H1 (cell line): ENCODE results near the gene NRBF2. TPM values are rescaled to one million over a fixed set of nuclear protein-coding genes. Genes with fewer than 3 reads are reported as not detected.
A peak's percentile ranks its signal among the peaks of the same experiment; 100 is the strongest.

Experiments used
- CTCF ChIA-PET: fragments of 300-600 bp; sonication (Branson Sonifier 250); formaldehyde crosslinking; loops from one replicate; lab custom pipeline; 2021; ENCODE audit not compliant: partially characterized antibody; lab: Charles Lee
- POLR2A ChIA-PET: fragments of 300-600 bp; sonication (Branson Sonifier 250); formaldehyde crosslinking; loops from one replicate; lab custom pipeline; 2021; ENCODE audit warnings: inconsistent platforms; ENCODE audit not compliant: partially characterized antibody; lab: Charles Lee
- DNase-seq, 2 experiments: peaks; one replicate each; pipeline versions ENCODE4 v3.0.0 to v3.0.0-alpha.2; 2010 to 2022; ENCODE audit warnings: low spot score in 2 of 2, low read depth in 1 of 2, mixed read lengths in 1 of 2
- FAIRE-seq: peaks from 2 replicates; lab custom pipeline; 2011; peaks lifted over from hg19 to GRCh38; lab: Jason Lieb, UNC
- H2AFZ ChIP-seq: 2 replicates; pipeline ENCODE4 v1.8.1; 2012; ENCODE audit warnings: low read length, inconsistent platforms
- H2AK5ac ChIP-seq: 2 replicates; pipeline ENCODE4 v1.6.1; 2013; ENCODE audit warnings: low read depth, low read length
- H2BK120ac ChIP-seq: replicated peaks from 2 replicates; pipeline ENCODE3; 2013; ENCODE audit warnings: low read depth, low read length, inconsistent platforms
- H2BK12ac ChIP-seq: 2 replicates; pipeline ENCODE4 v1.6.1; 2013; ENCODE audit warnings: low read depth, low read length
- H2BK15ac ChIP-seq: 2 replicates; pipeline ENCODE4 v1.6.1; 2013; ENCODE audit warnings: low read length
- H2BK20ac ChIP-seq: 2 replicates; pipeline ENCODE4 v1.6.1; 2013; ENCODE audit warnings: low read length
- H2BK5ac ChIP-seq: 2 replicates; pipeline ENCODE4 v1.6.1; 2013; ENCODE audit warnings: low read depth, low read length
- H3K14ac ChIP-seq: 2 replicates; pipeline ENCODE4 v1.6.1; 2013; ENCODE audit warnings: inconsistent platforms; ENCODE audit not compliant: insufficient read length
- H3K18ac ChIP-seq: 2 replicates; pipeline ENCODE4 v1.6.1; 2013; ENCODE audit warnings: low read length; ENCODE audit errors: extremely low read depth
- H3K23ac ChIP-seq: 2 replicates; pipeline ENCODE4 v1.6.1; 2013; ENCODE audit warnings: inconsistent platforms; ENCODE audit not compliant: insufficient read length
- H3K23me2 ChIP-seq: 2 replicates; pipeline ENCODE4 v1.6.1; 2013; ENCODE audit warnings: low read depth, low read length
- H3K27ac ChIP-seq: 2 replicates; pipeline ENCODE4 v1.6.1; 2011; ENCODE audit warnings: low read depth, low read length, inconsistent platforms
- H3K27me3 ChIP-seq, 4 experiments: replicated peaks in 1 of 4; 1 replicate in 1 of 4; 2 replicates in 3 of 4; pipeline versions ENCODE4 v1.6.1 to v1.8.1; 2011 to 2013; ENCODE audit warnings: low read length in 3 of 4, mild to moderate bottlenecking in 3 of 4, inconsistent platforms in 2 of 4, mixed read lengths in 2 of 4, moderate library complexity in 1 of 4; ENCODE audit not compliant: control insufficient read depth in 3 of 4, insufficient read depth in 3 of 4; ENCODE audit errors: extremely low read depth in 1 of 4
- H3K36me3 ChIP-seq, 4 experiments: 2 replicates each; pipeline versions ENCODE4 v1.6.1 to v1.8.1; 2011 to 2013; ENCODE audit warnings: mild to moderate bottlenecking in 4 of 4, low read length in 3 of 4, moderate library complexity in 2 of 4, control low read depth in 1 of 4, inconsistent platforms in 1 of 4; ENCODE audit not compliant: insufficient read depth in 4 of 4, control insufficient read depth in 2 of 4
- H3K4ac ChIP-seq: replicated peaks from 2 replicates; pipeline ENCODE3; 2013; ENCODE audit warnings: low read length, low read depth, mixed read lengths, inconsistent platforms; ENCODE audit not compliant: insufficient read length
- H3K4me1 ChIP-seq, 4 experiments: replicated peaks in 1 of 4; 1 replicate in 1 of 4; 2 replicates in 3 of 4; pipeline versions ENCODE4 v1.6.1 to v1.8.1; 2011 to 2013; ENCODE audit warnings: low read length in 3 of 4, inconsistent platforms in 2 of 4, mixed read lengths in 1 of 4; ENCODE audit not compliant: insufficient read depth in 4 of 4, control insufficient read depth in 3 of 4
- H3K4me2 ChIP-seq, 2 experiments: 2 replicates each; pipeline versions ENCODE4 v1.6.1 to v1.8.1; 2011 to 2013; ENCODE audit warnings: low read depth in 2 of 2, low read length in 2 of 2, control low read depth in 1 of 2, inconsistent platforms in 1 of 2, mild to moderate bottlenecking in 1 of 2; ENCODE audit not compliant: insufficient read depth in 1 of 2
- H3K4me3 ChIP-seq, 4 experiments: fragments of 200-600, 300-600 bp in 1 of 4; sonication (generic), shearing (Covaris generic), sonication (Bioruptor Twin) in 1 of 4; 2 replicates each; pipeline versions ENCODE4 v1.5.1 to v1.8.1; 2011 to 2016; ENCODE audit warnings: low read length in 4 of 4, low read depth in 3 of 4, control low read depth in 2 of 4, inconsistent platforms in 2 of 4, mild to moderate bottlenecking in 2 of 4, mixed read lengths in 1 of 4, moderate library complexity in 1 of 4; ENCODE audit not compliant: insufficient read depth in 2 of 4; ENCODE audit errors: extremely low read depth in 1 of 4
- H3K56ac ChIP-seq: replicated peaks from 2 replicates; pipeline ENCODE3; 2013; ENCODE audit warnings: low read depth, mild to moderate bottlenecking, mixed read lengths, low read length, inconsistent platforms; ENCODE audit not compliant: insufficient read length
- H3K79me1 ChIP-seq: 2 replicates; pipeline ENCODE4 v1.6.1; 2013; ENCODE audit warnings: low read depth, low read length, control low read depth
- H3K79me2 ChIP-seq, 2 experiments: 2 replicates each; pipeline versions ENCODE4 v1.6.1 to v1.8.1; 2012 to 2013; ENCODE audit warnings: low read length in 2 of 2, mild to moderate bottlenecking in 2 of 2, inconsistent platforms in 1 of 2; ENCODE audit not compliant: insufficient read depth in 2 of 2, control insufficient read depth in 1 of 2
- H3K9ac ChIP-seq, 4 experiments: replicated peaks in 1 of 4; 1 replicate in 1 of 4; 2 replicates in 3 of 4; pipeline versions ENCODE4 v1.6.1 to v1.8.1; 2011 to 2013; ENCODE audit warnings: low read depth in 3 of 4, low read length in 3 of 4, control low read depth in 2 of 4, mild to moderate bottlenecking in 2 of 4, moderate library complexity in 2 of 4, inconsistent platforms in 1 of 4; ENCODE audit errors: extremely low read depth in 1 of 4
- H3K9me3 ChIP-seq, 2 experiments: 2 replicates each; pipeline versions ENCODE4 v1.6.1 to v1.8.1; 2012 to 2013; ENCODE audit warnings: mild to moderate bottlenecking in 2 of 2, moderate library complexity in 2 of 2, control low read depth in 1 of 2, inconsistent platforms in 1 of 2, low read depth in 1 of 2, low read length in 1 of 2, mixed read lengths in 1 of 2; ENCODE audit not compliant: insufficient read depth in 2 of 2
- H4K20me1 ChIP-seq, 2 experiments: replicated peaks in 1 of 2; 2 replicates each; pipeline versions ENCODE3 to v1.8.1; 2011 to 2013; ENCODE audit warnings: inconsistent platforms in 2 of 2, low read length in 2 of 2, mild to moderate bottlenecking in 1 of 2; ENCODE audit not compliant: insufficient read depth in 2 of 2, control insufficient read depth in 1 of 2
- H4K5ac ChIP-seq: 2 replicates; pipeline ENCODE4 v1.6.1; 2013; ENCODE audit warnings: low read length, low read depth, mixed read lengths, inconsistent platforms; ENCODE audit not compliant: insufficient read length
- H4K8ac ChIP-seq: 2 replicates; pipeline ENCODE4 v1.8.0; 2013; ENCODE audit warnings: mild to moderate bottlenecking, moderate library complexity, low read length, inconsistent platforms; ENCODE audit not compliant: insufficient read depth; ENCODE audit errors: extremely low read depth
- H4K91ac ChIP-seq: replicated peaks from 2 replicates; pipeline ENCODE3; 2013; ENCODE audit warnings: low read length, mixed read lengths, inconsistent platforms; ENCODE audit not compliant: insufficient read length
- EP300 ChIP-seq, 2 experiments: IDR thresholded peaks; 1 replicate in 1 of 2; 2 replicates in 1 of 2; pipeline ENCODE4 v1.6.1; 2011 to 2012; ENCODE audit warnings: low read depth in 2 of 2, low read length in 2 of 2, mild to moderate bottlenecking in 2 of 2, borderline replicate concordance in 1 of 2, inconsistent platforms in 1 of 2, moderate library complexity in 1 of 2
- KDM4A ChIP-seq: IDR thresholded peaks from one replicate; pipeline ENCODE4 v1.7.1; 2012; ENCODE audit warnings: low read depth, mild to moderate bottlenecking, moderate library complexity, low read length, inconsistent platforms; ENCODE audit not compliant: severe bottlenecking
- POLR2A ChIP-seq, 2 experiments: IDR thresholded peaks; 1 replicate in 1 of 2; 2 replicates in 1 of 2; pipeline ENCODE4 v1.6.1; 2011; ENCODE audit warnings: low read depth in 2 of 2, low read length in 2 of 2, mild to moderate bottlenecking in 2 of 2; ENCODE audit errors: control extremely low read depth in 1 of 2
- POLR2AphosphoS5 ChIP-seq: IDR thresholded peaks from 2 replicates; pipeline ENCODE4 v1.6.1; 2011; ENCODE audit warnings: low read depth, low read length
- RAD21 ChIP-seq, 2 experiments: IDR thresholded peaks in 1 of 2; conservative IDR thresholded peaks in 1 of 2; 2 replicates each; pipeline ENCODE4 v1.6.1; 2011; ENCODE audit warnings: low read depth in 2 of 2, low read length in 2 of 2, improper control_type of control experiment in 1 of 2, inconsistent platforms in 1 of 2, mild to moderate bottlenecking in 1 of 2, moderate library complexity in 1 of 2
- whole genome bisulfite sequencing, 2 experiments: shearing (Covaris generic) in 1 of 2; methylation state at CpG; one replicate each; pipeline versions ENCODE4 v1.1.6 to v1.1.7; 2013 to 2015; ENCODE audit warnings: low lambda C conversion rate in 2 of 2, mixed read lengths in 2 of 2, inconsistent platforms in 1 of 2, low coverage in 1 of 2, missing lambda C conversion rate in 1 of 2; ENCODE audit not compliant: insufficient replicate concordance in 2 of 2, insufficient coverage in 1 of 2, insufficient read length in 1 of 2; ENCODE audit errors: extremely low coverage in 1 of 2, missing lambda C conversion rate in 1 of 2; 5-methylcytosine and 5-hydroxymethylcytosine counted together
- polyA plus RNA-seq, 7 experiments: library from polyadenylated mRNA; depleted of rRNA in 3 of 7; stranded (reverse) in 5 of 7; unstranded in 2 of 7; fragments of >200 nt in 5 of 7; fragments of 200-250 nt in 2 of 7; gene quantifications; 1 replicate in 5 of 7; 2 replicates in 1 of 7; 4 replicates in 1 of 7; pipeline versions ENCODE4 v1.2.1 to v1.2.3, GENCODE V29; 2011 to 2013; ENCODE audit warnings: missing spikeins in 2 of 7, mixed read lengths in 2 of 7
- total RNA-seq: library from RNA; stranded (reverse); fragmentation: NEBNext Ultra II Directional; extraction: Animal tissue kit (Norgen Biotek cat#: 25700); gene quantifications from 2 replicates; pipeline ENCODE4 v1.2.1, GENCODE V29; 2021
- TF ChIP-seq, protein P1 (sequence below), 3 experiments: IDR thresholded peaks; 1 replicate in 2 of 3; 2 replicates in 1 of 3; pipeline versions ENCODE4 v1.5.1 to v1.6.1; 2011; ENCODE audit warnings: low read length in 3 of 3, mild to moderate bottlenecking in 3 of 3, inconsistent platforms in 2 of 3, low read depth in 1 of 3, moderate library complexity in 1 of 3; ENCODE audit not compliant: insufficient read depth in 1 of 3; ENCODE audit errors: control extremely low read depth in 1 of 3

The NRBF2 gene
- total and polyA plus RNA-seq, 2 of the 8 experiments (the other 6 are each of a cell fraction or from before 2014, with no cell fraction given): 11.0 to 29.9 TPM

DNA sequence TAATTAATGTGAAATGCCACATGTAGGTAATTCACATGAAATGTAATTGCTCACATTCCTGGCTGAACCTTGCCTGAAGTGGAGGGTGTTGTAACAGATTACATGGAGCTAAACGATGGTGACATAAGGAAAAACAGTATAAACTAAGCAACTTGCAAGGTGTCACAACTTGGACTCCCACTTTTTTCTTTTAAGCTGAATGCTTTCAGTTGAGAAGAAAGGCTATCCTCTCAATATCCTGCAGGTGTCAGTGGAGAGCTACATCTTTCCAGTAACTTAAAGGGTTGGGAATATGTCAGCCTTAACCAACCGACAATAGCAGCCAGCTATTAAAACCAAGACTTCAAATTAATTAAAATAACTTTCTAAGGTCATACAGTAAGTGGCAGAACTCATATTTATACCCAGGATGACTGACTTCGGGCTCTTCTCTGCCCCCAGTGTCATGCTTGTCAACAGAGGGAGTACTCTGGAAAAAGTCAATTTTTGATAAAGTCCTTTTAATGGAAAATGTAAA lies 33.7 kb downstream of the NRBF2 start:
- Histone ChIP-seq H2BK15ac (no peak overlapping the region), H3K9ac (no peak overlapping the region), H4K20me1 (peaks cover 0 to 3% of the 10 kb centered on the region in 2 experiments), H4K5ac (no peak overlapping the region), H3K23ac (no peak overlapping the region), H2BK20ac (no peak overlapping the region), H3K4me2 (no peak overlapping the region), H3K18ac (no peak overlapping the region), H4K8ac (no peak overlapping the region), H3K4me3 (no peak overlapping the region), H2BK120ac (no peak overlapping the region), H3K9me3 (no peaks in the 10 kb centered on the region), H3K27me3 (no peaks in the 10 kb centered on the region), H3K79me2 (no peaks in the 10 kb centered on the region), H3K79me1 (no peaks in the 10 kb centered on the region), H3K23me2 (no peaks in the 10 kb centered on the region), H3K14ac (no peak overlapping the region), H4K91ac (no peak overlapping the region), H3K36me3 (peaks cover 7 to 55% (median 29%) of the 10 kb centered on the region in 4 experiments; a peak in 7 of 8 replicates), H3K4ac (no peak overlapping the region), H2AFZ (no peak overlapping the region), H3K4me1 (no peaks in the 10 kb centered on the region), H3K56ac (no peak overlapping the region), H2BK5ac (no peak overlapping the region), H3K27ac (no peak overlapping the region), H2AK5ac (no peak overlapping the region), H2BK12ac (no peak overlapping the region)
- CTCF ChIA-PET: interaction anchor here (0.5 to 5.3 kb wide), 56 partner anchors 8 to 684 kb away, joined by 3 to 49 read pairs (median 3); no protein-coding TSS in a partner anchor
- TF ChIP-seq, protein P1, sequence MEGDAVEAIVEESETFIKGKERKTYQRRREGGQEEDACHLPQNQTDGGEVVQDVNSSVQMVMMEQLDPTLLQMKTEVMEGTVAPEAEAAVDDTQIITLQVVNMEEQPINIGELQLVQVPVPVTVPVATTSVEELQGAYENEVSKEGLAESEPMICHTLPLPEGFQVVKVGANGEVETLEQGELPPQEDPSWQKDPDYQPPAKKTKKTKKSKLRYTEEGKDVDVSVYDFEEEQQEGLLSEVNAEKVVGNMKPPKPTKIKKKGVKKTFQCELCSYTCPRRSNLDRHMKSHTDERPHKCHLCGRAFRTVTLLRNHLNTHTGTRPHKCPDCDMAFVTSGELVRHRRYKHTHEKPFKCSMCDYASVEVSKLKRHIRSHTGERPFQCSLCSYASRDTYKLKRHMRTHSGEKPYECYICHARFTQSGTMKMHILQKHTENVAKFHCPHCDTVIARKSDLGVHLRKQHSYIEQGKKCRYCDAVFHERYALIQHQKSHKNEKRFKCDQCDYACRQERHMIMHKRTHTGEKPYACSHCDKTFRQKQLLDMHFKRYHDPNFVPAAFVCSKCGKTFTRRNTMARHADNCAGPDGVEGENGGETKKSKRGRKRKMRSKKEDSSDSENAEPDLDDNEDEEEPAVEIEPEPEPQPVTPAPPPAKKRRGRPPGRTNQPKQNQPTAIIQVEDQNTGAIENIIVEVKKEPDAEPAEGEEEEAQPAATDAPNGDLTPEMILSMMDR (IDR thresholded peaks at IDR 0.05; ENCODE audit: control extremely low read depth in 1 of 3, insufficient read depth in 1 of 3, low read depth in 1 of 3, low read length in 3 of 3): peak in 2 of 3 experiments; percentile 55 to 72; a peak in 3 of 4 replicates
- TF ChIP-seq RAD21 (IDR thresholded peaks at IDR 0.05 in 1 of 2, conservative IDR thresholded peaks at IDR 0.05 in 1 of 2; ENCODE audit: low read depth in 2 of 2, low read length in 2 of 2): peak; percentile 69 to 72
- no peak for TF ChIP-seq EP300 (IDR thresholded peaks at IDR 0.05; ENCODE audit: borderline replicate concordance in 1 of 2, low read depth in 2 of 2, low read length in 2 of 2)
- TF ChIP-seq POLR2A (IDR thresholded peaks at IDR 0.05; ENCODE audit: control extremely low read depth in 1 of 2, low read depth in 2 of 2, low read length in 2 of 2): peak in 1 of 2 experiments; percentile 57; a peak in 2 of 3 replicates
- TF ChIP-seq KDM4A: no peak
- peak; percentile 56 for TF ChIP-seq POLR2AphosphoS5
- FAIRE-seq (peak; percentile 57), DNase-seq (no peak)
- 76% methylated on average over 3 of the region's 3 CpGs; no CpG with 5 or more reads in 1 of the 2 experiments for WGBS, 2 experiments
- POLR2A ChIA-PET: interaction anchor here (1.2 to 3.8 kb wide), 5 partner anchors 10 to 551 kb away, joined by 3 to 20 read pairs (median 6); no protein-coding TSS in a partner anchor
